HG03045 (cell line): ENCODE results near the gene DEGS2.
"Not testable (repeated sequence)": the region's sequence is repeated elsewhere in the genome, so short reads cannot be mapped to it uniquely, and the experiment has no call there.

Source experiments
- ATAC-seq: cut with Tn5 transposase; IDR thresholded peaks from one replicate; pipeline ENCODE4 v1.9.1; 2021; ENCODE audit warnings: mild to moderate bottlenecking, moderate library complexity; ENCODE audit not compliant: unreplicated experiment

DEGS2 gene

DNA sequence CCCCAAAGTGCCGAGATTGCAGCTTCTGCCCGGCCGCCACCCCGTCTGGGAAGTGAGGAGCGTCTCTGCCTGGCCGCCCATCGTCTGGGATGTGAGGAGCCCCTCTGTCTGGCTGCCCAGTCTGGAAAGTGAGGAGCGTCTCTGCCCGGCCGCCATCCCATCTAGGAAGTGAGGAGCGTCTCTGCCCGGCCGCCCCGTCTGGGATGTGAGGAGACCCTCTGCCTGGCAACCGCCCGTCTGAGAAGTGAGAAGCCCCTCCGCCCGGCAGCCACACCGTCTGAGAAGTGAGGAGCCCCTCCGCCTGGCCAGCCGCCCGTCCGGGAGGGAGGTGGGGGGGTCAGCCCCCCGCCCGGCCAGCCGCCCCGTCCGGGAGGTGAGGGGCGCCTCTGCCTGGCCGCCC, 21.2 kb upstream of the DEGS2 start:
- ATAC-seq: not testable (repeated sequence)

GRCh38 chr14:100178691-100179090, 19.2 kb upstream of the DEGS2 start:
- ATAC-seq: no peak

GRCh38 chr14:100176811-100177327, 17.4 kb upstream of the DEGS2 start:
- ATAC-seq: no peak

GRCh38 chr14:100173353-100173752, 13.9 kb upstream of the DEGS2 start:
- ATAC-seq: no peak

- no peak for ATAC-seq
These were observed 13.4 kb upstream of the DEGS2 start for GRCh38 chr14:100172811-100173210.

- ATAC-seq: no peak
These were observed 11.4 kb upstream of the DEGS2 start for GRCh38 chr14:100170880-100171279.

DNA sequence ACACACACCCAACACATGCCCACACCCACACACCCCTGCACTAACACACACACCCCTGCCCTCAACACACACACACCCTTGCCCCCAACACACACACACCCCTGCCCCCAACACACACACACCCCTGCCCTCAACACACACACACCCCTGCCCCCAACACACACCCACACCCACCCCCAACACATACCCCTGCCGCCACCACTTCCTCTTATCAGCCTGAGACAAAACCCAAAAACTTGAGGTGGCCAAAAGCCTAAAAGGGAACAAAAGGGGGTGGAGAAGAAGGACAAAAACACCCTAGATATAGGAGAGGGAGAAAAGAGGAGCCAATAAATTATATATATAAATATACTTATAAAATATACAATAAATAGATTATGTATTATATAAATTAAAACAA, 9.1 kb upstream of the DEGS2 start:
- no peak for ATAC-seq

DNA sequence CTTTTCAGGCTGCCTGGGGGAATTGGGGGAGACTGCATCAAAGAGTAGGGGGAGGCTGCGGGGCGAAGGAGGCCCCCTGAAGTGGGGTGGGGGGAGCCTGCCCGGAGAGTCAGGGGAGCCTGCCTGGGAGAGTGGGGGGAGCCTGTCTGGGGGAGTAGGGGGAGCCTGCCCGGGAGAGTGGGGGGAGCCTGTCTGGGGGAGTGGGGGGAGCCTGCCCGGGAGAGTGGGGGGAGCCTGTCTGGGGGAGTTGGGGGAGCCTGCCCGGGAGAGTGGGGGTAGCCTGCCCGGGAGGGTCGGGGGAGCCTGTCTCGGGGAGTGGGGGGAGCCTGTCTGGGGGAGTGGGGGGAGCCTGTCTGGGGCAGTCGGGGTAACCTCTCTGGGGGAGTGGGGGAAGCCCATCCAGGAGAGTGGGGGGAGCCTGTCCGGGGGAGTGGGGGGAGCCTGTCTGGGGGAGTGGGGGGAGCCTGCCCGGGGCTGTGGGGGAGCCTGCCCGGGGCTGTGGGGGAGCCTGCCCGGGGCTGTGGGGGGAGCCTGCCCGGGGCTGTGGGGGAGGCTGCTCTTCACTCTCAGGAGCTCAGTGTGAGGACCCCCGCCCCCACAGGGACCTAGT, 6.5 kb upstream of the DEGS2 start:
- ATAC-seq: no peak

DNA sequence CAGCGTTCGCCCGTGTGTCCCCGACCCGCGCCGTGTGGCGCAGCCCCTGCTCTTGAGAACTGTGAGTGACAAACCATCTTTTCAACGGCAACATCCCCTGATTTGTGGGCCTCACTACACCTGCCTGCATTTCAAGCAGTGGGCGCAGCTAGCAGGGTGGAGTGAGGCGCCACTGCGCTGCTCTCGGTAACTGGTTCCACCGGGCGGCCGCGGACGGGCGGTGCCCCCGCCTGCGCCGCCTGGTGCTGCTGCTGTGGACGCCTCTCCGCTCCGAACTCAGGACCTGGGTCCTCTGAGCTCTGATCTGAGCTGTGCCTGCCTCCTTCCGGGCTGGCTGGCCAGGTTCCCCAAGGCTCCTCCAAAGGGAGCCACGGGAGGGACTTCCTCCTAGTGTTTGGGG, 5.9 kb upstream of the DEGS2 start:
- ATAC-seq: no peak

DNA sequence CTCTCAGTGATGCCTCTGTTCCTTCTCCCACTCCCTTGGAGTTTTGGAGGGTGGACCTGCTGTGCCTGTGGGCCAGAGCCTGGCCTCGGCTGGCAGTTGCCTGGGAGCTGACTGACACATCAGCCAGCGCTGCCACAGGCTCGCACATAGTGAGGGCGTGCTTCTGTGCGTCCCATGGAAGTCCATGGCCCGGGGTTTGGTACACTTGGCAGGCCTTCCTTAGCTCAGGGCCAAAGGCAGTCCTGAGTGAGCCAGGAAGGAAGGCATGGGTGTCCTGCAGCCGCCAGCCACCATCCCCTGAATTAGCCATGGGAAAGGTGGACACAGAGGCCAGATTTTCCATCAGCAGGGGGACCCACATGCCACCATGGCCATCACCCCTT, 1.1 kb upstream of the DEGS2 start:
- no peak for ATAC-seq

GRCh38 chr14:100159865-100160533, 554 bp upstream of the DEGS2 start:
- peak; percentile 14 for ATAC-seq

- ATAC-seq: no peak
These were observed 815 bp downstream of the DEGS2 start for GRCh38 chr14:100158566-100159093.

GRCh38 chr14:100157548-100158232, 1.8 kb downstream of the DEGS2 start:
- not testable (repeated sequence) for ATAC-seq

- no peak for ATAC-seq
These were observed 2.7 kb downstream of the DEGS2 start for GRCh38 chr14:100156776-100157175.

DNA sequence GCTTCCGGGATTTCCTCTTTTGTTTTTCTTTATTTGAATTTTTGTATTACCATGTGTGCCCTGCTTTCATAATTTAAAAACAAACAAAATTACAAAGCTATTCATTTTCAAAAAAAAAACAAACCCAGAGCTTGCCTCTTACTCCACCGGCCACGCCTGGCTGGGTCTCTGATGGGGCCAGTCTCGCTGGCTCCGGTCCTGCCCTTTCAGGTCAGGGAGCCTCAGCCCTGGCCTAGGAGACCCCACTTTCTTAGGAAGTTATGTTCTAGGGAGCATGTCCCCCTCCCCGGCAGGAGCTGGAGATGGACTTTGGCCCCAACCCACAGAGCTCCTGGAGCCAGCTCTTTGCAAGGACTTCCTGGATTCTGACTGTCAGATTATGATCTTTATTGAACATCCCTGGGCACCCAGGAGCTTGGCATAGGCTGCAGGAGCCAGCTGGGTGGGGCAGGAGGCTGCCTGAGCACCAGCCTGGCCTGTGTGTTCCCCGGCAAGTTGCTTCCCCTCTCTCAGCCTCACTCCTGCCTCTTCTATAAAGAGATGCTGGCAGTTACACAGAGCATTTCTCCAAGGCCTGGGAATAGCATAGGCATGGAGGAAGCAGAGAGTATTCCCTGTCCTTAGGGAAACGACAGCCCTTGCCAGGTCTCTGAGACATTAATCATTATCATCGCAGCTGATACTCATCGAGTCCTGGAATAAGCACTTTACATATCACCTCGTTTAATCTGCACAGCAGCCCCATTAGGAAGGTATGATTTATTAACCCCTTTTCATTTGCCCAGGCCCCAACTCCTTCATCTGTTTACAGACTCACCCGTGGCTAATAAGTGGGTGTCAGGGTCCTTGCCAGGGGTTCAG, 3.5 kb downstream of the DEGS2 start:
- no peak for ATAC-seq

GRCh38 chr14:100155049-100155621, 4.3 kb downstream of the DEGS2 start:
- ATAC-seq: no peak

GRCh38 chr14:100153560-100153959, 5.9 kb downstream of the DEGS2 start:
- ATAC-seq: no peak

GRCh38 chr14:100152091-100152490, 7.4 kb downstream of the DEGS2 start:
- no peak for ATAC-seq

GRCh38 chr14:100150932-100151587, 8.4 kb downstream of the DEGS2 start:
- no peak for ATAC-seq
